ENCODE measurements around the gene TSPAN33. TPM values are rescaled to one million over a fixed set of nuclear protein-coding genes. Genes with fewer than 3 reads are reported as not detected.

Gene TSPAN33
- total and polyA plus RNA-seq, 9 of the 15 experiments (the other 6 are each of a cell fraction or from before 2014, with no cell fraction given), result 0.03 to 1.5 (median 0.23) TPM; not detected in 2

GRCh38 chr7:129150199-129150996 is 5.9 kb downstream of the TSPAN33 start (continued):
- TF ChIP-seq ZMIZ1 (IDR thresholded peaks at IDR 0.05; ENCODE audit: low read depth in 2 of 2, low read length in 2 of 2) (peak in 1 of 2 experiments; percentile 91; a peak in 2 of 4 replicates), PHB2 (IDR thresholded peaks at IDR 0.05; ENCODE audit: low read depth) (peak; percentile 97), HMGXB4 (CRISPR knock-in tag; IDR thresholded peaks at IDR 0.05) (no peak), ZNF239 (CRISPR knock-in tag; IDR thresholded peaks at IDR 0.05) (peak; percentile 33; the same call in 1 of the 2 replicates), ZNF785 (CRISPR knock-in tag; IDR thresholded peaks at IDR 0.05) (0 out of 2 replicates have a peak, but pooled peaks have one; percentile 5), KLF6 (CRISPR knock-in tag; IDR thresholded peaks at IDR 0.05; ENCODE audit: borderline replicate concordance) (no peak), CLOCK (CRISPR knock-in tag; IDR thresholded peaks at IDR 0.05; ENCODE audit: borderline replicate concordance) (0 out of 2 replicates have a peak, but pooled peaks have one; percentile 56), GATA2 (CRISPR knock-in tag; IDR thresholded peaks at IDR 0.05) (peak; percentile 100), ZNF133 (CRISPR knock-in tag; IDR thresholded peaks at IDR 0.05) (no peak), ETV5 (CRISPR knock-in tag; IDR thresholded peaks at IDR 0.05; ENCODE audit: low read depth) (peak; percentile 73; the same call in 1 of the 2 replicates), EP400 (IDR thresholded peaks at IDR 0.05) (no peak), NFRKB (IDR thresholded peaks at IDR 0.05; ENCODE audit: low read depth) (no peak), ZNF408 (CRISPR knock-in tag; IDR thresholded peaks at IDR 0.05; ENCODE audit: low read depth) (no peak), ZNF584 (CRISPR knock-in tag; IDR thresholded peaks at IDR 0.05; ENCODE audit: low read depth) (peak; percentile 86), SMAD3 (CRISPR knock-in tag; conservative IDR thresholded peaks at IDR 0.05) (peak; percentile 79; the same call in 1 of the 2 replicates), GABPA (tag; conservative IDR thresholded peaks at IDR 0.05; ENCODE audit: low read depth) (0 out of 2 replicates have a peak, but pooled peaks have one; percentile 20), ZBTB33 (CRISPR knock-in tag; IDR thresholded peaks at IDR 0.05) (no peak)

All from K562 (cell line).